ENCODE results near the gene ECEL1. TPM values are rescaled to one million over a fixed set of nuclear protein-coding genes. Genes with fewer than 3 reads are reported as not detected.
A peak's percentile ranks its signal among the peaks of the same experiment; 100 is the strongest.

The ECEL1 gene
- total RNA-seq, 2 donors from 2014 or later = 1.6 to 4.6 TPM

- Histone ChIP-seq H3K9me3 (ENCODE audit: control insufficient read depth, low read length) (no peaks in the 10 kb centered on the region), H3K27me3 (ENCODE audit: control insufficient read depth, insufficient read depth, low read length, poor library complexity, severe bottlenecking) (peaks cover 63% of the 10 kb centered on the region), H3K27ac (ENCODE audit: low read depth, low read length) (no peak overlapping the region), H3K4me3 (ENCODE audit: low read length) (no peak overlapping the region), H3K9ac (ENCODE audit: extremely low read depth, low read length, poor library complexity, severe bottlenecking) (no peak overlapping the region), H3K4me1 (ENCODE audit: control insufficient read depth, insufficient read depth, low read length) (no peaks in the 10 kb centered on the region), H3K36me3 (ENCODE audit: control insufficient read depth, insufficient read depth, low read length) (no peaks in the 10 kb centered on the region)
- H3K36me3 Mint-ChIP-seq (ENCODE audit: low read depth) = no peaks in the 10 kb centered on the region
- H3K4me1 Mint-ChIP-seq = peaks cover 13% of the 10 kb centered on the region
- no peak for TF ChIP-seq CTCF (conservative IDR thresholded peaks at IDR 0.05)
- 85 to 92% methylated on average over 2 to 5 of the region's 5 CpGs for WGBS, 2 experiments (ENCODE audit: insufficient coverage in 1 of 2, insufficient read length in 1 of 2)
- no peaks in the 10 kb centered on the region for H3K9me3 Mint-ChIP-seq
- DNase-seq = no peak
- no peak overlapping the region for H3K4me3 Mint-ChIP-seq
- H3K27ac Mint-ChIP-seq = no peak overlapping the region
- peaks cover 65% of the 10 kb centered on the region for H3K27me3 Mint-ChIP-seq (ENCODE audit: insufficient read depth)
Measured at GRCh38 chr2:232488721-232489300, 1.2 kb upstream of the ECEL1 start.

DNA sequence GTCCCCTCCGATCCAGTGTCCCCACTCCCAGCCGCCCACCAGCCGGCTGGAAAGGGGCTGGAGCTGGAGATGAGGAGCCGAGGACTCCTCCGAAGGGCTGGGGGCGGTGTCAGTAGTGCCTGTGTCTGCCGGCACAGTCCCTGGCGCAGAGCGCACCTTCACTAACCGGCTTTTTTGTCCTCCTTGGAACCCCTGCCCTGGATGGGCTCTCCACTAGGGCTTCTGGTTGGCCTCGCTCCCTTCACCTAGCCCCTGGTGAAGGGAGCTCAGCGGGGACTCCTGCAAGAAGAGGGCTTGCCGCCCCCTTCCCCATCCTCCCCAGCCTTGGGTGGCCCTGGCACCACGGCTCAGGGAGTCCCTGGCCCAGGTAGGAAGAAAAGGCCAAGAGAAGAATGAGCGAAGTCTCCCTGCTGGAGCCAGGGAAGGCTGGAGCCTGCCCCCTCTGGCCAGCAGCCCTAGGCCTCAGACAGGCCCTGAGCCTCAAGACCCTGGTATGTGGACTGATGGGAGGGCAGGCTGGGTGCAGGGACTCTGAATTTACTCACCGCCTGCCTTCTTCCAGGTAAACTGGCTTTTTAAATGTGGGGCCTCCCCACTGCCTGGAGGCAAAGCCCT, 570 bp upstream of the ECEL1 start:
- peak; percentile 70 for TF ChIP-seq CTCF (conservative IDR thresholded peaks at IDR 0.05)
- no peaks in the 10 kb centered on the region for H3K4me1 ChIP-seq (ENCODE audit: control insufficient read depth, insufficient read depth, low read length)
- H3K9me3 ChIP-seq (ENCODE audit: control insufficient read depth, low read length) = no peaks in the 10 kb centered on the region
- Mint-ChIP-seq H3K27ac (no peak overlapping the region), H3K4me3 (peak overlapping the region; percentile 47), H3K4me1 (peaks cover 12% of the 10 kb centered on the region), H3K36me3 (ENCODE audit: low read depth) (no peaks in the 10 kb centered on the region), H3K27me3 (ENCODE audit: insufficient read depth) (peaks cover 71% of the 10 kb centered on the region), H3K9me3 (no peaks in the 10 kb centered on the region)
- H3K9ac ChIP-seq (ENCODE audit: extremely low read depth, low read length, poor library complexity, severe bottlenecking) = no peak overlapping the region
- H3K27ac ChIP-seq (ENCODE audit: low read depth, low read length) = no peak overlapping the region
- WGBS, 2 experiments (ENCODE audit: insufficient coverage in 1 of 2, insufficient read length in 1 of 2) = 18 to 25% methylated on average over 11 to 16 of the region's 16 CpGs
- peaks cover 69% of the 10 kb centered on the region for H3K27me3 ChIP-seq (ENCODE audit: control insufficient read depth, insufficient read depth, low read length, poor library complexity, severe bottlenecking)
- DNase-seq = peak; percentile 88
- H3K36me3 ChIP-seq (ENCODE audit: control insufficient read depth, insufficient read depth, low read length) = no peaks in the 10 kb centered on the region
- H3K4me3 ChIP-seq (ENCODE audit: low read length) = no peak overlapping the region

DNA sequence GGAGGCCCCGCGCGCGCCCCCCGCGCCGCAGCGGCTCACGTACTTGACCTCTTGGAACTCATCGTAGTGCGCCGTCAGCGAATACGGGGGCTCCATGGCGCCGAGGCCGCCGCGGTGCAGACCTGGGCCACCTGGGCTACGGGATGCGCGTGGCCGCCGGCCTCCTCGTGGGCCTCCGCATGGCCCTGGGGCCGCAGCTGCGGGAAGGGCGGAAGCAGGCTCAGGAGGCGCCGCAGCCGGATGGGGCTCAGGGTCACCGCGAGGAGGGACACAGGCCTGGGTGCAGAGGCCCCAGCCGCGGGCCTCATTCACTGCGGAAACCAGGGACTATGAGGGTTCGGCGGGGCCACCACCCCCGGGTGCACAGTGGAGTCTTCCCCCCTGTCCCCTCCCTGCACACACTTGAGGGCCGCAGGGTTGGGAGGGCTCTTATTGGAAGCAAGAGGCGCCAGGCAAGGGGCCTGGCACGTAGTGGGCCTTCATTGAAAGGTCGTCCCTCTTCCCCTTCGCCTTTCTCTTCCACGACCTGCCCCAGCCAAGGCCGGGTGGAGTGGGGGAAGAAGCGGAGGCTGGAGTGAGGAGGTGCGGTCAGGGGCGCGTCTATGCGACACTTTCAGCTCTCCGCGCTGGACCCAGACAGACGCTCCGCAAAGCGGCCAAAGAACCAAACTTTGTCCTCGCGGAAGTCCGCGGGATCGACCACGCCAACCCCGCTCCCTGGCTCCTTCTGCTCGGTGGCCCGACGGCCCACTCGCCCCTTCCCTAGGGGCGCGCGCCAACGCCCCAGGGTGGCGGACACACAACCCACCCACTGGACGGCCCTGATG, 863 bp downstream of the ECEL1 start:
- Mint-ChIP-seq H3K4me1 (peaks cover 7% of the 10 kb centered on the region), H3K36me3 (ENCODE audit: low read depth) (no peaks in the 10 kb centered on the region), H3K4me3 (peak overlapping the region; percentile 51), H3K27ac (no peak overlapping the region), H3K9me3 (no peaks in the 10 kb centered on the region), H3K27me3 (ENCODE audit: insufficient read depth) (peaks cover 76% of the 10 kb centered on the region)
- Histone ChIP-seq H3K27me3 (ENCODE audit: control insufficient read depth, insufficient read depth, low read length, poor library complexity, severe bottlenecking) (peaks cover 76% of the 10 kb centered on the region), H3K27ac (ENCODE audit: low read depth, low read length) (no peak overlapping the region), H3K36me3 (ENCODE audit: control insufficient read depth, insufficient read depth, low read length) (no peaks in the 10 kb centered on the region), H3K4me1 (ENCODE audit: control insufficient read depth, insufficient read depth, low read length) (no peaks in the 10 kb centered on the region), H3K9ac (ENCODE audit: extremely low read depth, low read length, poor library complexity, severe bottlenecking) (no peak overlapping the region), H3K9me3 (ENCODE audit: control insufficient read depth, low read length) (no peaks in the 10 kb centered on the region), H3K4me3 (ENCODE audit: low read length) (no peak overlapping the region)
- DNase-seq = peak; percentile 72
- no peak for TF ChIP-seq CTCF (conservative IDR thresholded peaks at IDR 0.05)
- 8 to 10% methylated on average over 14 to 74 of the region's 74 CpGs for WGBS, 2 experiments (ENCODE audit: insufficient coverage in 1 of 2, insufficient read length in 1 of 2)
